IMR-90 (cell line): ENCODE data around the gene INPP1.

Experiments
- MXI1 ChIP-seq: IDR thresholded peaks from 2 replicates; pipeline ENCODE4 v1.6.1; 2012; ENCODE audit warnings: low read depth, mild to moderate bottlenecking, low read length, moderate library complexity, borderline replicate concordance
- SMC3 ChIP-seq: fragments of 150-350 bp; IDR thresholded peaks from 2 replicates; pipeline ENCODE4 v1.6.1; 2016; ENCODE audit warnings: low read depth, mild to moderate bottlenecking, antibody characterized with exemption, low read length, moderate library complexity
- TF ChIP-seq, protein P1 (sequence below): conservative IDR thresholded peaks from 2 replicates; pipeline ENCODE4 v1.5.1; 2012; ENCODE audit warnings: mild to moderate bottlenecking, low read depth, low read length, improper control_type of control experiment

DNA sequence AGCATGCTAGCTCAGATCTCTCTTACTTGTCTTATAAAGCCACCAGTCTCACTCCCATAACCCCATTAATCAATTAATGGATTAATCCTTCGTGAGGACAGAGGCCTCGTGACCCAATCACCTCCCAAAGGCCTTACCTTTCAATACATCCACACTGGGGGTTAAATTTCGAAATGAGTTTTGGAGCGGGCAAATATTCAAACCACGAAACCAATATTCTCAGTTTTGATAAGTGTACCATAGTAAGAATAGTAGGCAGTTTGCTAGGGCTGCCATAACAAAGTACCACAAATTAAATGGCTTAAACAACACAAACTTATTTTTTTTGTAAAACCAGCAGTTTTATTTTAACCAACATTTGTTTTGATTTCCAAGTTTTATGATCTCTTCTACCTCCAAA lies 39.0 kb upstream of the INPP1 start:
- TF ChIP-seq SMC3 (no peak), MXI1 (no peak)
- TF ChIP-seq, protein P1, sequence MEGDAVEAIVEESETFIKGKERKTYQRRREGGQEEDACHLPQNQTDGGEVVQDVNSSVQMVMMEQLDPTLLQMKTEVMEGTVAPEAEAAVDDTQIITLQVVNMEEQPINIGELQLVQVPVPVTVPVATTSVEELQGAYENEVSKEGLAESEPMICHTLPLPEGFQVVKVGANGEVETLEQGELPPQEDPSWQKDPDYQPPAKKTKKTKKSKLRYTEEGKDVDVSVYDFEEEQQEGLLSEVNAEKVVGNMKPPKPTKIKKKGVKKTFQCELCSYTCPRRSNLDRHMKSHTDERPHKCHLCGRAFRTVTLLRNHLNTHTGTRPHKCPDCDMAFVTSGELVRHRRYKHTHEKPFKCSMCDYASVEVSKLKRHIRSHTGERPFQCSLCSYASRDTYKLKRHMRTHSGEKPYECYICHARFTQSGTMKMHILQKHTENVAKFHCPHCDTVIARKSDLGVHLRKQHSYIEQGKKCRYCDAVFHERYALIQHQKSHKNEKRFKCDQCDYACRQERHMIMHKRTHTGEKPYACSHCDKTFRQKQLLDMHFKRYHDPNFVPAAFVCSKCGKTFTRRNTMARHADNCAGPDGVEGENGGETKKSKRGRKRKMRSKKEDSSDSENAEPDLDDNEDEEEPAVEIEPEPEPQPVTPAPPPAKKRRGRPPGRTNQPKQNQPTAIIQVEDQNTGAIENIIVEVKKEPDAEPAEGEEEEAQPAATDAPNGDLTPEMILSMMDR = no peak
